GM19035 (cell line): ENCODE data around the gene FAM20C.

Source experiments
- ATAC-seq: cut with Tn5 transposase; IDR thresholded peaks from one replicate; pipeline ENCODE4 v1.9.1; 2021; ENCODE audit not compliant: unreplicated experiment

The FAM20C gene

DNA sequence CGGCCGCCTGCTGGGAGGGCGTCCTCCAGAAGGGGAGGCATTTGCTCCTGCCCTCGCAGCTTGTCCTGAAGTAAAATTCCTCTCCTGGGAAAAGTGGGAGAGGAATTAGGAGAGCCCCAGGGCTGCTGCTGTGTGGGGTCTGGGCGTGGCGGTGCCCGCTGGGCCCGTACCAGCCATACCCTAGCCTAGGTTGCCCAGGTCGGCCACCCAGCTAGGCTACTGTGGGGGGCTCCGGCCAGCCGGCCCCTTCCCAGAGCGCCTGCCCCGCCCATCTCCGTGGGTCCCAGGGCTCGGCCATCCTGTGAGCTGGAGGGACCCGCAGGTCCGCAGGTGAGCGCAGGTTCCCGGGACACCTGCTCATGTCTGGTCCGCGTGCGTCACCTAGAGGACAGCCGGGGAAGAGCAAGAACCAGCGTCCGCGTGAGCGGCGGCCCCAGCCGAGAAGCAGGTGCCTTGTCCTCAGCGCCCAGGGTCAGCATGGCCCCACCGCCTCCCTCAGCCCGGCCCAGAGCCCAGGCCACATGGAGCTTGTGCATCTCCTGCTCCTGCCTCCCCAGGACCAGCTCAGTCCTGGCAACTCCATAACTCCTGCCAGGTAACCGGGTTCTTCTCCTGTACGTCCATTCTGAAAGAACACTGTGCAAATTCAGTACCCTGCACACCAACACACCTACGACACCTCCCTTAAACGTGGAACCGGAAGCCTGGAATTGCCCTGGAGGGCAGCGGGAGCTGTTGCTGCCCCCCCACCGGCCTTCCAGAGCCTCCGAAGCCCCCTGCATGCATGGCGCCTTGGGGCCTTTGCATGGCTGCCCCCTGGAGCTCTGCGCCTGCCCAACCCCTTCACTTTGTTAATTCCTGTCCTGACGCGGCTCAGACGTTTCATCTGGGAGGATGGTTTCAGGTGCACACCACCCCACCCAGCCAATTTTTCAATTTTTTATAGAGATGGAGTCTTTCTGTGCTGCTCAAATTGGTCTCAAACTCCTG, 74.8 kb downstream of the FAM20C start:
- no peak for ATAC-seq

DNA sequence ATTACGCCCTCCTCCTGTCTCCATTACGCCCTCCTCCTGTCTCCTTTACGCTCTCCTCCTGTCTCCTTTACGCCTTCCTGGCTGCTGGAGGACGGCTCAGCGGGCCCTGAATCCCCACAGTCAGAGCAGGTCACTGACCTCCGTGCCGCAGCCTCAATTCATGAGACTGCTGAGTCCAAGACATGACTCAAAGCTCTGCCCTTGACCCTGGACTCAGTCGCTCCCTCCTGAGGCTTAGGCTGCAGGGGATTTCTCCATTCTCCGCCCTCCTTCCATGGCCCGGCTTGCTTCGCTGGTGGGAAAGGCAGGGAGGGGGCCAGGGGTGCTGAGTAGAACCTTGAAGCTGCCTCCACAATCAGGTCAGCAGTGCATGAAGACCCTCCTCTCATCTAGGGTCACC, 76.6 kb downstream of the FAM20C start:
- no peak for ATAC-seq

DNA sequence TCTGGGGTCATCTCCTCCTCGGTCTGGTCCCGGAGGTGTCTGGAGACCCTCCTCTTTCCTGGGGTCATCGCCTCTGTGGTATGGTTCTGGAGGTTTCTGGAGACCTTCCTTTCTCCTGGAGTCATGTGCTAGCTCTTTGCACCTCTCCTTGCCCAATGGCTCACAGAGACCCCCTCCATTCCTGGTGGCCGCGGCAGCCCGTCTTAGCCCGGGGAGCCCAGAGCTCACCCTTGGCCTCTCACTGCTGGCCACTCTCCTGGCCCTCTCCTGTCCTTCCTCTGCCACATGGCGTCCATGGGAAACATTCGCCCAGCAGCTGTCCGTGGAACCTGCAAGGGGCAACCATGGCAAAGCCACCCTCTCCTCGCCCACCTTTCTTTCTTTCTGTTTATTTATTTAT, 77.3 kb downstream of the FAM20C start:
- no peak for ATAC-seq

DNA sequence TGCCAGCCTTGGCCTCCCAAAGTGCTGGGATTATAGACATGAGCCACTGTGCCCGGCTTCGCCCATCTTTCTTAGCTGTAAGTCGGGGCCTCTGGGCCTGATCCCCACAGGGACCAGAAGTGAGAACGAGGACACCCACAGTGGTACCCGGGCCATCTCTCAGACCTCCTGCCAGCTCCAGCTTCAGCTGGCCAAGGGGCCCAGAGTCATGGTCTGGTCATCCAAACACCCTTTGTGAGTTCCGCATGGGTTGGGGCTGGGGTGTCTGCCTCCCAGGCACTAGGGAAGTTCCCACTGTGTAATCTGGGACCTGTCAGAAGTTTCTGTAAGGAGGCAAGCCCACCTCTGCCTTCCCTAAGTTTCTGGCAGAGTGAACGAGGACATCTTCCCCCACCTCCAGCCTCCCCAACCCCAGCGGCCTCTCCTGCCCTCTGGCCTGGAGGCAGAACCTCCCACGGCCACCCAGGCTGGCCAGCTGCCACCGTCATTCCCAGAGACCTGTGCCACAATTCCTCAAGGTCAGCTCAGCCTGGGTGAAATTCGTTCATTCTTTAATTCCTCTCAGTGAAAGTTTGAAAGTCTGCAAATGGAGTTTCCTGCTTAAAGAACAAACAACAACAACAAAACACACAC, 78.1 kb downstream of the FAM20C start:
- ATAC-seq: no peak

DNA sequence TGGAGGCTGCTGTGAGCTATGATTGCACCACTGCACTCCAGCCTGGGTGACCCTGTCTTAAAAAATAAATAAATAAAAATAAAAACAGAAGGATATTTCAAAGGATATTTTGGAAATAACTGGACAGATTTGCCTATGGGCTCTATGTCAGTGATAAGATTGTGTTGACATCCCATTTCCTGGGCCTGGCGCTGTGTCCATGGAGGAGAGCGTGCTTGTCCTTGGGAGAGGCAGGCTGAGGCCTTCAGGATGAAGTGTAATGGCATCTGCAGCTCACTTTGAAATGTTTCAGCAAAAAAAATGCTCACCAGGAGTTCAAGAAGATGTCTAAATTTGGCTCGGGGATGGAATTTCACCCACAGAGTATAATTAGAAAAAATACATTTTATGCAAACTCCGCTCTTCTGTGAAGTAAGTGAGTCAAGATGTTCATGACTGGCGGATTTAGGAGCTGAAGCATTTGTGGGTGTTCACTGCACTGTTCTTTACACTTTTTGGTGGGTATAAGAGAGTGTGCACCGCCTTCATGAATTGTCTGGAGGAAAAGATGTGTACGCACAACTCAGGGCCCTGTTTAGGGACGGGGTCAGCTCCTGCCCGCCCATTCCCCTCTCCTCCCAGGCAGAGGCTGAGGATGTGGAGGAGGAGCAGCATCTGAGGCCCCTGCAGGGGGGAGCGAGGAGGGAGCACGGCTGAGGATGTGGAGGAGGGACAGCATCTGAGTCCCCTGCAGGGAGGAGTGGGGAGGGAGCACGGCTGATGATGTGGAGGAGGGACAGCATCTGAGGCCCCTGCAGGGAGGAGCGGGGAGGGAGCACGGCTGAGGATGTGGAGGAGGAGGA, 79.1 kb downstream of the FAM20C start:
- no peak for ATAC-seq

DNA sequence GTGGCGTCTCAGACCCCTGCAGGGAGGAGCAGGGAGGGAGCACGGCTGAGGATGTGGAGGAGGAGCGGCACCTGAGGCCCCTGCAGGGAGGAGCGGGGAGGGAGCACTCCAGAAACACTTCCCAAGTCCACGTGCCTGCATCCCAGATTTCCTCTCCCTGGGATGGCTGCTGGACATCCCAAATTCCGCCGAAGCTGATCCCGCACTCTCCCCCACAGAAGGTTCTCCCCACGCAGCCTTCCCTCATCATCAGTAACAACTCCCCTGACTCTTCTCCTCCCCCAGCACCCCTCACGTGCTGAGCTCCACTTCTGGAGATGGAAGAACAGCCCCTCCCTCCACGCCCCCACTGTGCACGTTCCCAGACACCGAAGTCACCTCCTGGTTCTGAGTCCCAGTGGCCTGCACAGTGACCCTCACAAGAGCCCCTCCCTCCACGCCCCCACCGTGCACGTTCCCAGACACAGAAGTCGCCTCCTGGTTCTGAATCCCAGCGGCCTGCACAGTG, 79.8 kb downstream of the FAM20C start:
- ATAC-seq: no peak

DNA sequence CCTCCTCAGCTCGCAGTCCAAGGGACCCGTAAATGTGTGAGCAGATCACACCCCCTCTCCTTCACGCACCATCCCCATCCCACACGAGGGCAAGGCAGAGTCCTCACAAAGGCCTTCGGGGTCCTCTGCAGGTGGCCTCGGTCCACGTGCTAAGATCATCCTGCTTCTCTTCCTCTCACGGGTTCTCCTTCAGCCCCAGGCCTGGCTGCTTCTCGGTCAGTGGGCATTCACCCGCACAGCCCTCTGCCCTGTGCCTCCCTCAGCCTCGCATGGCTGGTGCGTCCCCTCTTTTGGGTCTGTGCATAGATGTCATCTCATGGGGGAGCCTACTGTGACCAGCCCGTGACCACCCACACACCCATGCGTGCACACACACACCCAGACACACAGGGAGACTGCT, 80.3 kb downstream of the FAM20C start:
- ATAC-seq: no peak

DNA sequence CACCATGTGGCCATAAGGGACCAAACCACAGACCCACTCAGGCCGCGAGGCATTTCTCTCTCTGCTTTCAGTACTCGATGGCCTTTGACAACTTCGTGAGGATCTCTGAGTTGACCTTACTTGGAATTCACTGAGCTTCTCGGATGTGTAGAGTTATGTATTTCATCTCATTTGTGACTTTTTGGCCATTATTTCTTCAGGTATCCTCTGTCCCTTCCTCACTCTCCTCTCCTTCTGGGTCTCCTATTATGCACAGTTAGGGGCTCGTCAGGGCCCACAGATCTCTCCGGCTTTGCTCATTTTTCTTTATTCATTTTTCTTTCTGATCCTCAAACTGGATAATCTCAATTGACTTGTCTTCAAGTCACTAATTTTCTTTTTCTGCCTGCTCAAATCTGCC, 81.0 kb downstream of the FAM20C start:
- ATAC-seq: no peak

DNA sequence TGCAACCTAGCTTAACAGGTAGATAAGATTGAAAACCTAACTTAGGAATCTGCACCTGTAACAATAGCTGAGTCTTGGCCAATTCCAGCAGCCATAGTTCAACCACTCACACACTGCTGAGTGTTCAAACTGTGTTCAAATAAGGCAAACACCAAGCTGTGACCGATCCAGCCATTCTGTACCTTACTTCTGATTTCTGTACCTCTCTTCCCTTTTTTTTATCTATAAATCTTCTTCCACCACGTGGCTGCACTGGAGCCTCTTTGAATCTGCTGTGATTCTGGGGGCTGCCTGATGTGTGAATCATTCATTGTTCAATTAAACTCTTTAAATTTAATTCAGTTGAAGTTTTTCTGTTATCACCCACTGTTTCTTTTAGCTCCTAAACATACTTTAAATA, 81.9 kb downstream of the FAM20C start:
- ATAC-seq: no peak

DNA sequence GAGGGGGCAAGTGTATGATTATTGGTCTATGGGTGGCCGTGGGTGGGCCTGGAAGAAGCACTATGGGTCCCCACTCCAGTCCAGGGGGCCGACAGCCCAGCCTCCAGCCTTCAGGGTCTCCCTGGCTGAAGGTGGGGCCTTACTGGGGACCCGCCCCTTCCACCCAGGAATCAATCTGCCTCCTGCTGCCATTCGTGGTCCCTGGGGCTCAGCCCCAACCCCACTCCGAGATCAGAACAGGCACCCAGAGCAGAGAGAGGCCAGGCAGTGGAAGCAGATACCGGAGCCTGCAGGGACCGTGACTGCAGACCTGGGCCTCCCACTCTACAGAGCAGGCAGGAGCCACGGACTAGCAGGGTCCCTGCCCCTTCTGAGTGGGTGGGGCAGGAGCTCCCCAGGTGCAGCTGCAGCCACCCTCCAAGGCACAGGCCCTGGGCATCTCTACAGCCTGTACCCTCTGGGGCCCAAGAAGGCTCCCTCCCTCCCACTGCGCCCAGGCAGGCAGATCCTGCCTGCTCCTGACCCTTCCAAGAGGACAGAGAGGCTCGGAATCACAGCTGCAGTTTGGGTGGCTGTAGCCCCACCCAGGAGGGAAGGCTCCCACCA, 84.0 kb downstream of the FAM20C start:
- ATAC-seq: no peak

DNA sequence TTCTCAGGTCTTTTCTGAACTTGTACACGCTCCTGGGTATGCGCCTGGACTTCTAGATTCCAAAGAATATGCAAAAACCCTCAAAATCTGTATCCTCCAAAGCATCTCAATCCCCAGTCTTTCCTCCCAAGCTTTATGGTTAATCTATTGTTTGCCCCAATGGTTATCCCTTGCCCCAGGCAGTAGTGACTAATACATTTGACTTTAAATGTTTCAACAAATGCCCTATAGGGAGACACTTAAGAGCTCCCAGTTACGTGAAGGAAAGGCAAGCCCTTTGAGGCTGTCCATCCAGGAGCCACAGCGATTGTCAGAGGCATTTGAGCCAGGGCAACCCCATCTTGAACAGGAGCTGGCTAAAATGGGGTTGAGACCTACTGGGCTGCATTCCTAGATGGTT, 84.9 kb downstream of the FAM20C start:
- ATAC-seq: no peak

DNA sequence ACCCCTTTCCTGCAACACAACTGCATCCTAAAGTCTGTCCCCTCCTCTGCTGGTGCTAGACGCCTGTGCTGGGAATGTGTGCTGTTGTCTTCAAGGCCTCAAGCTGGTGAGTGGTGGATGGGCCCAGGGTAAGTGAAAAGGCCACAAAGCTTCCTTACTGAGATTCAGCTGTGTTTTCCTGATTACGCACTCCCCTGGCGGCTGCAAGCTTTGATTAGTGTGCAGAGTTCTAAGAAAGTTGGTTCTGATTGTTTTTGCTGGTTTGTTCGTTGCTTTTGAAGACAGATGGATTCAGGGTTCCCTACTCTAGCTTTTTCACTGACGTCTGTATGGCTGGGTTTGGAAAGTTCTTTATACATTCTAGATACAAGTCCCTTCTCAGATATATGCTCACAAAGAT, 85.7 kb downstream of the FAM20C start:
- ATAC-seq: no peak

DNA sequence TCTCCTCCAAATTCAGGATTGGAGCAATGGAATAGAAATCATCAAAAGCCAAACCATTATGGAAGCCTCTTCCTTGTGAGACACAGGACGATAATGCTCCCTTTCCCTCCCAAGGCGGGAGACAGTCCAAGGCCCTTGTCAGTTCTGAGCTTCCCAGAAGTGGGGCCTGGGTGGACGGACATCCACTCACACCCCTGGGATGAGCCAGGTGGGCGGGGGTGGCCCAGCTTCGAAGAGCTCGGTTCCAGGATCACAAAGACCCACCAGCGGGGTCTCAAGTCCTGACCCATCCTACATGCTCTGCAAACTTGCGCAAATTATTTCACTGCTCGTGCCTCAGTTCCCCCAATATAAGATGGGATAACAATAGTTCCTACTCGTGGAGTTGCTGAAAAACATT, 87.5 kb downstream of the FAM20C start:
- ATAC-seq: no peak

DNA sequence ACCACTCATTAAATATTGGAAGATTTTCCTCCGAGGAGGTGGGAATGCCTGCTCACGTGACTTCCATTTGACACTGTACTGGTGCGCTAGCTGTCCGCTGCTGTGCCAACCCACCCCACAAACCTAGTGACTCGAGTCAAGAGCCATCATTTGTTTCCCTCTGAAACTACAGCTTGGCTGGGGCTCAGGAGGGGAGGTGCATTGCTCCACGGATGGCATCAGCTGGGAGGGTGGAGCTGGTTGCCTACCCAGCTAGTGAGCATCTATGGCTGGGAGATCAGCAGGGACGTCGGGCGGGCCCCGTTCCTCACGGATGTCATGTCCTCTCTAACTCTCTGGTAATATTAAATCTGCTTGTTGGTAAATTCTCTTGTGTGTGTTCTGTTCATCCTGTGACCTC, 88.1 kb downstream of the FAM20C start:
- ATAC-seq: no peak

DNA sequence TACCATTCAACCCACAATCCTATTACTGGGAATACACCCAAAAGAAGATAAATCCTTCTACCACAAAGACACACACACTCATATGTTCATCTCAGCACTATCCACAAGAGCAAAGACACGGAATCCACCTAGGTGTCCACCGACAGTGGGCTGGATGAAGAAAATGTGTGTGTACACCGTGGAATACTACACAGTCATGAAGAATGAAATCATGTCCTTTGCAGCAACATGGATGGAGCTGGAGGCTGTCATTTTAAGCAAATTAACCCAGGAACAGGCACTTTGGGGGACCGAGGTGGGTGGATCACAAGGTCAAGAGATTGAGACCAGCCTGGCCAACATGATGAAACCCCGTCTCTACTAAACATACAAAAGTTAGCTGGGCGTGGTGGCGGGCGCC, 89.3 kb downstream of the FAM20C start:
- no peak for ATAC-seq

DNA sequence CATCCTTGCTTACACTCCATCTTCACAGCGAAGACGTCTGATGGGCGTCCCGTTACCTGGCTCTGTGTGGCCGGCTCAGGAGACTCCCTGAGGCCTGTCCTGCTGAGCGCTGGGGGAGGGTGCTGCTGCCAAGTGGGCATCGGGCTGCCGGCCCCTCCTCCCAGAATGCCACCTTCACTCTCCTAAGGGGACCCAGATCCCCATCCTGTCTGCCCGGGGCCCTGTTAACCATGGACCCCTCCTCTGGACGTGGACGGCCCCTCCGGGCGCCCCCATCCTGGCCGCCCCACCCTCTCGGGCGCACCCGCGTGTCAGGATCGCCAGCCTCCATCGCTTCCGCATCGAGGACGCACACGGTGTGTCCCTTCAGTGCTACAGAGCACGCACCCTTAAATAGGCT, 90.2 kb downstream of the FAM20C start:
- no peak for ATAC-seq

DNA sequence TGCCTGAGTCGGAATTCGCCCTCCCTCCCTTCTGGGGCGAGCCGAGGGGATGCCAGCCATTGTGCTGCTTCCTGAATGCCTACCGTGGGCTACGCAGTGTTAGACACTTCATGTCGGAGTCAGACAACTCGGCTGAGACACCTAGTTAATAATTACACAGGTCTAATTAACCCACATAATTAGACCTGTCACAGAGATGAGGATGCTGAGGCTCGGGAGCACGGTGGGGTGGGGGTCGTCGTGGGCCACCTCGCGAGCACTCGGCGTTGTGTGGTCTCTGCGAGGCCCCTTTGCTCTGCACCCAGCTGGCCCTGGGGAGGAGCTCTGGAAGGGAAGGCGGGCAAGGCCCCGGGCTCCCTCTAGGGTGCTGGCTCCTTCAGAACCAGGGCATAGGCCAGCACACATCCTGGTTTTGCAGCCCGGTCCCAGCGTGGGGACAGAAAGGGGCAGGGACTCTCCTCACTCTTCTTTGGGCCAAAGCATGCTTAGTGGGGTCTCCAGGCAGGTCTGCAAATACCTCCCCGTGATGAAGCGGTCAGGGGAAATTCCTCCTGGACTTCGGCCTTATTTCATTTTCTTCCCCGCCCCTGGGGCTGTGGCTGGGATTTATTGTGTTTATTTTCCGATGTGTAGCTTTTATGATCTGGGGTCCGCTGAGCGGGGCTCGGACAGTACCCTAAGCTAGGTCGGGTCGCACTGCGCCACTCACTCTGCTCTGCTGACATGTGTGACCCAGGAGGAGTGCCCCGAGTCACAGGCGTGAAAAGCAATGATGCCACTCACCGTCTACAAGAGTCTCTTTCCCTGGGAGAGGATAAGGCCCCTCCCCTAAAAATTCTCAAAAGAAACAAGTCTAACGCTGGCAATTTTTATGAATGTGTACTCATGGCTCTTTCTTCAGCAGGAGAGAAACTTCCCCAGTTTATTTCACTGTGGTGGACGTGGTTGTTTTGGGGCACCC, 92.7 kb downstream of the FAM20C start:
- no peak for ATAC-seq

DNA sequence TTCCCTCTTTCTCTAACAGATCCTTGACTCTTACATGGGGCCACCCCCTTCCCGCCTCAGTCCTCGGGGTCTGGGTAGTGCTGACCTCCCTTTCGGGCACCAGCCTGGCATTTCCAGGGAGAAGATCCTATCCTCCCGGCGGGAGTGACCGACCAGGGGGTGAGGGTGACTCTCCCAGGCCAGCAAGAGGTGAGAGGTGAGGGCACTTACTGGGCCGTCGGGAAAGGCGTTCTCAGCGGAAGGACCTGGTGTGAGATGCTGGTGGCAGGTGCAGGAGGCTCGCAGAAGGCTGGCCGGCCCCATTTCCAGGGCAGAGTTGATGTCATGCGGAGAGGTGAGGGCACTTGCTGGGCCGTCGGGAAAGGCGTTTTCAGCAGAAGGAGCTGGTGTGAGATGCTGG, 93.4 kb downstream of the FAM20C start:
- ATAC-seq: no peak

DNA sequence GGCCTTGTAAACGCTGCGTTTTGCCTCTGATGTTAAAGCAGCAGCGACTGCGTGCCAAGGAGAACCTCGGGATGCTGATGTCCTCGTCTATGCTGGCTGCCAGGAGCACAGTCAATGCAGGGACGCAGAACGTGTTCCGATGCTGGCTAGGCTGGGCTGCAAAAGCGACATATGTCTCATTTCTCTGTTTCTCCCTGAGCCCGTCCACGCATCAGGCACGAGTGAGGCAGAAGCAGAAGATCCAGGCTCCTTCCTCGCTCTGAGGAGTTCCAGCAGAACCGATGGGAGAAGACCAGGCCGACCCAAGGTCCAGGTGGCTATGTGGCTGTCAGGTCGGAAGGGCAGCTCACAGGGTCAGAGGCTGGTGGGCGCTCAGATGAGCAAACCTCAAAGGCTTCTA, 93.9 kb downstream of the FAM20C start:
- ATAC-seq: no peak

DNA sequence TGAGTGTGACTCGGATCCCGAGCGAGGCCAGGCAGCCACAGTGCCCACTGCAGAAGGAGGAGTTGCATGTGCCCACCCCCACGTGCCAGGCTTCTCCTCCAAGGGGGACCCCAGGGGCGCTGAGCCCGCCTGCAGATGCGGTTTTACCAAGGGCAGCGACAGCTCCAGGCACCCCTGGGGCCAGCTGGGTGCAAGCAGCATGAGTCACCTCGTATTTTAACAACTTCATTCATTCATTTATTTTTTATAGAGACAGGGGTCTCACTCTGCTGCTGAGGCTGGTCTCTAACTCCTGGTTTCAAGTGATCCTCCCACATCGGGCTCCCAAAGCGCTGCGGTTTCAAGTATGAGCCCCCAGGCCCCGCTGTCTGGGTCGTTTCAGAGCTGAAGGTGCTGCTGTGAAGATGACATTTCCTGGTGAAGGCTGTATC, 96.3 kb downstream of the FAM20C start:
- no peak for ATAC-seq
